K562 (cell line): ENCODE data around the gene HMX2. TPM values are rescaled to one million over a fixed set of nuclear protein-coding genes. Genes with fewer than 3 reads are reported as not detected.

Experiments
- ARID1B ChIP-seq: fragments of 450-650 bp; IDR thresholded peaks from 2 replicates; pipeline ENCODE4 v1.6.1; 2016; ENCODE audit warnings: antibody characterized with exemption, mild to moderate bottlenecking, inconsistent platforms
- CBFA2T3 ChIP-seq: fragments of 450-650 bp; IDR thresholded peaks from 2 replicates; pipeline ENCODE4 v1.6.1; 2017
- EZH2 ChIP-seq: IDR thresholded peaks from 2 replicates; pipeline ENCODE4 v1.6.1; 2012; ENCODE audit warnings: low read depth, mild to moderate bottlenecking, inconsistent platforms, low read length, borderline replicate concordance
- FOSL1 ChIP-seq: fragments of 200-800 bp; sonication (Bioruptor generic); conservative IDR thresholded peaks from 2 replicates; pipeline ENCODE4 v1.6.1; 2016; ENCODE audit warnings: missing genetic modification characterization, missing compliant biosample characterization
- FOXK1 ChIP-seq: sonication (generic); formaldehyde crosslinking; IDR thresholded peaks from 2 replicates; pipeline ENCODE4 v1.8.0; 2022; ENCODE audit warnings: missing genetic modification reagents, mild to moderate bottlenecking, borderline replicate concordance
- FUS ChIP-seq: fragments of 200-400 bp; formaldehyde crosslinking; optimal IDR thresholded peaks from 2 replicates; pipeline ENCODE3; 2017; ENCODE audit warnings: low read depth, low read length
- GATAD2B ChIP-seq: fragments of 450-650 bp; IDR thresholded peaks from 2 replicates; pipeline ENCODE4 v1.6.1; 2017; ENCODE audit warnings: mild to moderate bottlenecking, borderline replicate concordance
- HDAC6 ChIP-seq: IDR thresholded peaks from 2 replicates; pipeline ENCODE4 v1.6.1; 2012; ENCODE audit warnings: low read depth, mild to moderate bottlenecking, control low read depth, inconsistent platforms, low read length, moderate library complexity
- HMG20A ChIP-seq: fragments of 450-650 bp; formaldehyde crosslinking; conservative IDR thresholded peaks from 2 replicates; pipeline ENCODE4 v1.4.0; 2020; ENCODE audit warnings: mild to moderate bottlenecking, mixed read lengths
- KHSRP ChIP-seq: fragments of 450-650 bp; IDR thresholded peaks from 2 replicates; pipeline ENCODE4 v1.6.1; 2017
- MECOM ChIP-seq: fragments of 250-450 bp; sonication (Bioruptor Pico); IDR thresholded peaks from 2 replicates; pipeline ENCODE4 v1.8.0; 2022; ENCODE audit warnings: inconsistent platforms
- NONO ChIP-seq, 2 experiments: fragments of 200-400 bp in 1 of 2; fragments of 450-650 bp in 1 of 2; formaldehyde crosslinking in 1 of 2; IDR thresholded peaks; 2 replicates each; pipeline ENCODE4 v1.6.1; 2017; ENCODE audit warnings: low read depth in 2 of 2, mild to moderate bottlenecking in 2 of 2, moderate library complexity in 2 of 2, low read length in 1 of 2
- PHF20 ChIP-seq: fragments of 450-650 bp; IDR thresholded peaks from 2 replicates; pipeline ENCODE4 v1.6.1; 2018; ENCODE audit not compliant: partially characterized antibody
- PML ChIP-seq: IDR thresholded peaks from 2 replicates; pipeline ENCODE4 v1.6.1; 2012; ENCODE audit warnings: low read length, inconsistent platforms
- PRMT5 ChIP-seq: sonication (generic); formaldehyde crosslinking; IDR thresholded peaks from 2 replicates; pipeline ENCODE4 v1.5.0; 2020; ENCODE audit warnings: missing genetic modification reagents
- TRIM24 ChIP-seq, 2 experiments: fragments of 450-650 bp; IDR thresholded peaks; 2 replicates each; pipeline ENCODE4 v1.6.1; 2016
- ZNF12 ChIP-seq: sonication (generic); formaldehyde crosslinking; IDR thresholded peaks from 2 replicates; pipeline ENCODE4 v1.4.0; 2020; ENCODE audit warnings: mild to moderate bottlenecking, missing genetic modification reagents
- ZNF134 ChIP-seq: fragments of 250-450 bp; sonication (Bioruptor Pico); conservative IDR thresholded peaks from 2 replicates; pipeline ENCODE4 v1.4.0; 2020
- ZNF146 ChIP-seq: IDR thresholded peaks from one replicate; pipeline ENCODE4 v1.6.1; 2018; ENCODE audit warnings: missing compliant biosample characterization; ENCODE audit not compliant: unreplicated experiment
- ZNF175 ChIP-seq: fragments of 200-800 bp; sonication (Bioruptor generic); IDR thresholded peaks from 2 replicates; pipeline ENCODE4 v1.6.1; 2016; ENCODE audit warnings: low read depth, mild to moderate bottlenecking, missing genetic modification characterization, missing compliant biosample characterization
- ZNF274 ChIP-seq: IDR thresholded peaks from 2 replicates; pipeline ENCODE4 v1.6.1; 2011; ENCODE audit warnings: low read depth, mild to moderate bottlenecking, low read length, moderate library complexity, borderline replicate concordance
- ZNF584 ChIP-seq: fragments of 200-800 bp; sonication (Bioruptor generic); IDR thresholded peaks from 2 replicates; pipeline ENCODE4 v1.6.1; 2016; ENCODE audit warnings: low read depth, mild to moderate bottlenecking, missing genetic modification characterization, missing compliant biosample characterization
- polyA plus RNA-seq, 8 experiments: library from polyadenylated mRNA; depleted of rRNA in 4 of 8; stranded (reverse) in 5 of 8; unstranded in 3 of 8; fragments of >200 nt; fragmentation: Nextera tagmentation in 2 of 8; fragmentation: Illumina TruSeq in 1 of 8; extraction: Ambion mirVana in 2 of 8; extraction: Trizol in 1 of 8; gene quantifications; 2 replicates each; pipeline versions ENCODE4 v1.2.1 to v1.2.3, GENCODE V29; 2011 to 2014; ENCODE audit warnings: inconsistent platforms in 1 of 8, missing spikeins in 1 of 8
- total RNA-seq, 7 experiments: library from RNA; depleted of rRNA in 6 of 7; stranded (reverse); fragments of >200 nt in 6 of 7; fragmentation: Illumina TruSeq in 2 of 7; extraction: Trizol in 2 of 7; gene quantifications; 2 replicates each; pipeline versions ENCODE4 v1.2.1 to v1.2.3, GENCODE V29; 2011 to 2021; ENCODE audit warnings: low replicate concordance in 1 of 7
- TF ChIP-seq, protein P1 (sequence below): sonication (generic); formaldehyde crosslinking; IDR thresholded peaks from 2 replicates; pipeline ENCODE4 v1.8.0; 2022; ENCODE audit warnings: missing genetic modification reagents, mild to moderate bottlenecking, borderline replicate concordance
- TF ChIP-seq, protein P2 (sequence below): fragments of 250-450 bp; sonication (Bioruptor Pico); IDR thresholded peaks from 2 replicates; pipeline ENCODE4 v1.8.0; 2022; ENCODE audit warnings: moderate library complexity, mild to moderate bottlenecking, inconsistent platforms
- TF ChIP-seq, protein P3 (sequence below), 2 experiments: fragments of 450-650 bp; IDR thresholded peaks; 2 replicates each; pipeline ENCODE4 v1.6.1; 2016

The HMX2 gene
- total and polyA plus RNA-seq, 9 of the 15 experiments (the other 6 are each of a cell fraction or from before 2014, with no cell fraction given): 0.07 to 0.58 (median 0.09) TPM; not detected in 2

DNA sequence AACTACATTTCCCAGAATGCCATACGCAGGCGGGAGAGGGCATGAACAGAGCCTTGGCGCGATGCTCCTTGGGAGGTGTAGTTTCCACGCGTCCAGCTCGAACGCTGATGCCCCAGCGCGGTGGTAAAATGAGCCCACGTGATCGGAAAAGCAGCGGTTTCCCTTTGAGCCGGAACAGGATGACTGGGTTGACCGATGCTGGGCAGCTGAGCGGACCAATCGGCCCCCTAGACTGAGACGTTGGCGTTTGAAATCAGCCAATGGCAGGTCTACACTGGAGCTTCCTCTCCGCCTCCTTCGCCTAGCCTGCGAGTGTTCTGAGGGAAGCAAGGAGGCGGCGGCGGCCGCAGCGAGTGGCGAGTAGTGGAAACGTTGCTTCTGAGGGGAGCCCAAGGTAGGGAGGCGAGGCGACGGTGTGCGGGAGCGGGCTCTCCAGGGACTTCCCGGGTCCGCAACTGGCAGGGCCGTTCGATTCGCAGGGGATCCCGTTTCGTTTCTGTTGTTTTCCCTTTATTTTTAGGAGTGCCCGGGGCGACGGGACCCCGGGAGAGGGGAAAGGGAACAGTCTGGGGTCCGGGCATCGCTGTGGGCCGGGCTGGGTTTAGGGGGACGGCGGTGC is 6.3 kb downstream of the HMX2 start, which contains the start of gene BUB3 (continued):
- TF ChIP-seq, protein P1, sequence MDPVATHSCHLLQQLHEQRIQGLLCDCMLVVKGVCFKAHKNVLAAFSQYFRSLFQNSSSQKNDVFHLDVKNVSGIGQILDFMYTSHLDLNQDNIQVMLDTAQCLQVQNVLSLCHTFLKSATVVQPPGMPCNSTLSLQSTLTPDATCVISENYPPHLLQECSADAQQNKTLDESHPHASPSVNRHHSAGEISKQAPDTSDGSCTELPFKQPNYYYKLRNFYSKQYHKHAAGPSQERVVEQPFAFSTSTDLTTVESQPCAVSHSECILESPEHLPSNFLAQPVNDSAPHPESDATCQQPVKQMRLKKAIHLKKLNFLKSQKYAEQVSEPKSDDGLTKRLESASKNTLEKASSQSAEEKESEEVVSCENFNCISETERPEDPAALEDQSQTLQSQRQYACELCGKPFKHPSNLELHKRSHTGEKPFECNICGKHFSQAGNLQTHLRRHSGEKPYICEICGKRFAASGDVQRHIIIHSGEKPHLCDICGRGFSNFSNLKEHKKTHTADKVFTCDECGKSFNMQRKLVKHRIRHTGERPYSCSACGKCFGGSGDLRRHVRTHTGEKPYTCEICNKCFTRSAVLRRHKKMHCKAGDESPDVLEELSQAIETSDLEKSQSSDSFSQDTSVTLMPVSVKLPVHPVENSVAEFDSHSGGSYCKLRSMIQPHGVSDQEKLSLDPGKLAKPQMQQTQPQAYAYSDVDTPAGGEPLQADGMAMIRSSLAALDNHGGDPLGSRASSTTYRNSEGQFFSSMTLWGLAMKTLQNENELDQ: no peak
- no peak for TF ChIP-seq FOSL1 (tag)
- TF ChIP-seq TRIM24 (IDR thresholded peaks at IDR 0.05): no peak
- TF ChIP-seq, protein P2, sequence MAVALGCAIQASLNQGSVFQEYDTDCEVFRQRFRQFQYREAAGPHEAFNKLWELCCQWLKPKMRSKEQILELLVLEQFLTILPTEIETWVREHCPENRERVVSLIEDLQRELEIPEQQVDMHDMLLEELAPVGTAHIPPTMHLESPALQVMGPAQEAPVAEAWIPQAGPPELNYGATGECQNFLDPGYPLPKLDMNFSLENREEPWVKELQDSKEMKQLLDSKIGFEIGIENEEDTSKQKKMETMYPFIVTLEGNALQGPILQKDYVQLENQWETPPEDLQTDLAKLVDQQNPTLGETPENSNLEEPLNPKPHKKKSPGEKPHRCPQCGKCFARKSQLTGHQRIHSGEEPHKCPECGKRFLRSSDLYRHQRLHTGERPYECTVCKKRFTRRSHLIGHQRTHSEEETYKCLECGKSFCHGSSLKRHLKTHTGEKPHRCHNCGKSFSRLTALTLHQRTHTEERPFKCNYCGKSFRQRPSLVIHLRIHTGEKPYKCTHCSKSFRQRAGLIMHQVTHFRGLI (CRISPR knock-in tag): no peak
- peak; percentile 51; the same call in 1 of the 2 replicates for TF ChIP-seq PML
- TF ChIP-seq KHSRP: no peak
- no peak for TF ChIP-seq HMG20A (CRISPR knock-in tag)
- no peak for TF ChIP-seq ZNF12 (CRISPR knock-in tag)
- no peak for TF ChIP-seq ZNF274
- TF ChIP-seq MECOM: no peak
- TF ChIP-seq HDAC6: no peak
- no peak for TF ChIP-seq ZNF146
- TF ChIP-seq ZNF175 (CRISPR knock-in tag): no peak
- no peak for TF ChIP-seq FOXK1
- TF ChIP-seq, protein P3, sequence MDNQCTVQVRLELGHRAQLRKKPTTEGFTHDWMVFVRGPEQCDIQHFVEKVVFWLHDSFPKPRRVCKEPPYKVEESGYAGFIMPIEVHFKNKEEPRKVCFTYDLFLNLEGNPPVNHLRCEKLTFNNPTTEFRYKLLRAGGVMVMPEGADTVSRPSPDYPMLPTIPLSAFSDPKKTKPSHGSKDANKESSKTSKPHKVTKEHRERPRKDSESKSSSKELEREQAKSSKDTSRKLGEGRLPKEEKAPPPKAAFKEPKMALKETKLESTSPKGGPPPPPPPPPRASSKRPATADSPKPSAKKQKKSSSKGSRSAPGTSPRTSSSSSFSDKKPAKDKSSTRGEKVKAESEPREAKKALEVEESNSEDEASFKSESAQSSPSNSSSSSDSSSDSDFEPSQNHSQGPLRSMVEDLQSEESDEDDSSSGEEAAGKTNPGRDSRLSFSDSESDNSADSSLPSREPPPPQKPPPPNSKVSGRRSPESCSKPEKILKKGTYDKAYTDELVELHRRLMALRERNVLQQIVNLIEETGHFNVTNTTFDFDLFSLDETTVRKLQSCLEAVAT (IDR thresholded peaks at IDR 0.05): peak in 1 of 2 experiments; percentile 51; a peak in 1 of 4 replicates
- TF ChIP-seq ARID1B: no peak
- TF ChIP-seq ZNF584: peak; percentile 36; the same call in 1 of the 2 replicates
- no peak for TF ChIP-seq NONO (IDR thresholded peaks at IDR 0.05; ENCODE audit: low read depth in 2 of 2, low read length in 1 of 2)
- no peak for TF ChIP-seq GATAD2B
- no peak for TF ChIP-seq CBFA2T3
- no peak for TF ChIP-seq PHF20
- no peak for TF ChIP-seq PRMT5 (CRISPR knock-in tag)
- no peak for TF ChIP-seq ZNF134
- no peak for TF ChIP-seq EZH2
- no peak for TF ChIP-seq FUS
